ENCODE data around the gene MYO9B.

The MYO9B gene

GRCh38 chr19:17061691-17062090, 13.9 kb upstream of the MYO9B start:
- no peak for DNase-seq (ENCODE audit: low spot score)

GRCh38 chr19:17063428-17063827, 12.1 kb upstream of the MYO9B start:
- no peak for DNase-seq (ENCODE audit: low spot score)

- DNase-seq (ENCODE audit: low spot score): no peak
Measured at GRCh38 chr19:17069193-17069592, 6.4 kb upstream of the MYO9B start.

GRCh38 chr19:17070421-17070820, 5.2 kb upstream of the MYO9B start:
- DNase-seq (ENCODE audit: low spot score): no peak

- no peak for DNase-seq (ENCODE audit: low spot score)
Measured at GRCh38 chr19:17070912-17071311, 4.7 kb upstream of the MYO9B start.

- no peak for DNase-seq (ENCODE audit: low spot score)
Measured at GRCh38 chr19:17073869-17074633, 1.5 kb upstream of the MYO9B start.

GRCh38 chr19:17074634-17075034, 943 bp upstream of the MYO9B start:
- DNase-seq (ENCODE audit: low spot score): no peak

- DNase-seq (ENCODE audit: low spot score): no peak
Measured at GRCh38 chr19:17075864-17076542, 426 bp downstream of the MYO9B start.

GRCh38 chr19:17076543-17076991, 990 bp downstream of the MYO9B start:
- peak; percentile 48 for DNase-seq (ENCODE audit: low spot score)

GRCh38 chr19:17077447-17078028, 2.0 kb downstream of the MYO9B start:
- no peak for DNase-seq (ENCODE audit: low spot score)

GRCh38 chr19:17078036-17078919, 2.7 kb downstream of the MYO9B start:
- DNase-seq (ENCODE audit: low spot score): no peak

- no peak for DNase-seq (ENCODE audit: low spot score)
Measured at GRCh38 chr19:17078920-17079709, 3.5 kb downstream of the MYO9B start.

- peak; percentile 94 for DNase-seq (ENCODE audit: low spot score)
Measured at GRCh38 chr19:17079710-17080439, 4.3 kb downstream of the MYO9B start.

- DNase-seq (ENCODE audit: low spot score): no peak
Measured at GRCh38 chr19:17080440-17080801, 4.8 kb downstream of the MYO9B start.

GRCh38 chr19:17081672-17082630, 6.4 kb downstream of the MYO9B start:
- DNase-seq (ENCODE audit: low spot score): no peak

GRCh38 chr19:17086120-17086519, 10.5 kb downstream of the MYO9B start:
- DNase-seq (ENCODE audit: low spot score): no peak

- DNase-seq (ENCODE audit: low spot score): no peak
Measured at GRCh38 chr19:17086834-17087233, 11.3 kb downstream of the MYO9B start.

GRCh38 chr19:17088552-17088951, 13.0 kb downstream of the MYO9B start:
- DNase-seq (ENCODE audit: low spot score): no peak

- peak; percentile 63 for DNase-seq (ENCODE audit: low spot score)
Measured at GRCh38 chr19:17090583-17090982, 15.0 kb downstream of the MYO9B start.

Measured in kidney capillary endothelial cell (primary cell).